Uterus (tissue), 2 donors: ENCODE data around the gene TASL.
A peak's percentile ranks its signal among the peaks of the same experiment; 100 is the strongest.

ENCODE experiments used
- POLR2A ChIP-seq, 2 donors: fragments of 450-650 bp; IDR thresholded peaks; one replicate each; pipeline ENCODE4 v1.6.1; 2016; ENCODE audit warnings: antibody characterized with exemption in 2 of 2, mild to moderate bottlenecking in 1 of 2, moderate library complexity in 1 of 2
- TF ChIP-seq, protein P1 (sequence below), 4 experiments: fragments of 200-600 bp in 2 of 4; fragments of 450-650 bp in 2 of 4; sonication (generic) in 2 of 4; IDR thresholded peaks; one replicate each; pipeline ENCODE4 v1.5.1; 2016 to 2019; ENCODE audit warnings: antibody characterized with exemption in 4 of 4, mild to moderate bottlenecking in 2 of 4, moderate library complexity in 1 of 4

DNA sequence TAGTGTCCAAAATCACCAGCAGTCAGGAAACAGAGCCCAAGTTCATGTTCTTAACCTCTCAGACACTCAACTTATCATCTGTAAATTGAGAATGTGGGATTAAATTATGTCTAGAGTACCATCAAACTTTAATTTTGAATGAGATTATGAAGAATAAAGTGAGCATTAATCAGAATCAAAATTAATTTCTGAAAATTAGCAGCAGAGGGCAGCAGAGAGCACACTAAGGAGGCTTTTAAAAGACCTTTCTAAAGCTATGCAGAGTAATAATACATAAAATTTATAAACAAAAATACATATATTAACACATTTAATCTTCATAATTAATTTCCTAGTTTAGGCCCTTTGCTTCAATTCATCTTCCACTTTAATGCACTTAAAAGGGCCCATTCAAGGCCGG lies 7.1 kb downstream of the TASL start:
- TF ChIP-seq, protein P1, sequence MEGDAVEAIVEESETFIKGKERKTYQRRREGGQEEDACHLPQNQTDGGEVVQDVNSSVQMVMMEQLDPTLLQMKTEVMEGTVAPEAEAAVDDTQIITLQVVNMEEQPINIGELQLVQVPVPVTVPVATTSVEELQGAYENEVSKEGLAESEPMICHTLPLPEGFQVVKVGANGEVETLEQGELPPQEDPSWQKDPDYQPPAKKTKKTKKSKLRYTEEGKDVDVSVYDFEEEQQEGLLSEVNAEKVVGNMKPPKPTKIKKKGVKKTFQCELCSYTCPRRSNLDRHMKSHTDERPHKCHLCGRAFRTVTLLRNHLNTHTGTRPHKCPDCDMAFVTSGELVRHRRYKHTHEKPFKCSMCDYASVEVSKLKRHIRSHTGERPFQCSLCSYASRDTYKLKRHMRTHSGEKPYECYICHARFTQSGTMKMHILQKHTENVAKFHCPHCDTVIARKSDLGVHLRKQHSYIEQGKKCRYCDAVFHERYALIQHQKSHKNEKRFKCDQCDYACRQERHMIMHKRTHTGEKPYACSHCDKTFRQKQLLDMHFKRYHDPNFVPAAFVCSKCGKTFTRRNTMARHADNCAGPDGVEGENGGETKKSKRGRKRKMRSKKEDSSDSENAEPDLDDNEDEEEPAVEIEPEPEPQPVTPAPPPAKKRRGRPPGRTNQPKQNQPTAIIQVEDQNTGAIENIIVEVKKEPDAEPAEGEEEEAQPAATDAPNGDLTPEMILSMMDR (IDR thresholded peaks at IDR 0.05): peak in 3 of 4 experiments; percentile 37 to 46 (median 41)
- TF ChIP-seq POLR2A (IDR thresholded peaks at IDR 0.05): no peak
